B cell (primary cell): ENCODE results near the gene EVC.

Experiments
- CTCF ChIP-seq: fragments of 200-600 bp; IDR thresholded peaks from one replicate; pipeline ENCODE4 v1.8.0; 2022; ENCODE audit warnings: antibody characterized with exemption, mild to moderate bottlenecking
- EZH2 ChIP-seq: IDR thresholded peaks from 2 replicates; pipeline ENCODE4 v1.6.1; 2012; ENCODE audit warnings: borderline replicate concordance, low read depth, mild to moderate bottlenecking, moderate library complexity, low read length; ENCODE audit not compliant: insufficient read depth, poor library complexity, severe bottlenecking

- TF ChIP-seq CTCF (no peak), EZH2 (no peak)
These were observed 6.6 kb downstream of the EVC start for GRCh38 chr4:5717449-5718158.
